Esophagus squamous epithelium (tissue), 4 donors: ENCODE measurements around the gene KBTBD2.
"Not testable (repeated sequence)": the region's sequence is repeated elsewhere in the genome, so short reads cannot be mapped to it uniquely, and the experiment has no call there.

ENCODE experiments used
- POLR2A ChIP-seq, 4 donors: fragments of 450-650 bp; IDR thresholded peaks; one replicate each; pipeline ENCODE4 v1.6.1; 2017; ENCODE audit warnings: antibody characterized with exemption in 4 of 4, mild to moderate bottlenecking in 4 of 4, moderate library complexity in 3 of 4
- TF ChIP-seq, protein P1 (sequence below), 6 experiments: fragments of 450-650 bp in 4 of 6; fragments of 200-600 bp in 2 of 6; sonication (generic) in 2 of 6; IDR thresholded peaks; one replicate each; pipeline ENCODE4 v1.5.1; 2016 to 2019; ENCODE audit warnings: antibody characterized with exemption in 6 of 6, mild to moderate bottlenecking in 4 of 6, moderate library complexity in 4 of 6

DNA sequence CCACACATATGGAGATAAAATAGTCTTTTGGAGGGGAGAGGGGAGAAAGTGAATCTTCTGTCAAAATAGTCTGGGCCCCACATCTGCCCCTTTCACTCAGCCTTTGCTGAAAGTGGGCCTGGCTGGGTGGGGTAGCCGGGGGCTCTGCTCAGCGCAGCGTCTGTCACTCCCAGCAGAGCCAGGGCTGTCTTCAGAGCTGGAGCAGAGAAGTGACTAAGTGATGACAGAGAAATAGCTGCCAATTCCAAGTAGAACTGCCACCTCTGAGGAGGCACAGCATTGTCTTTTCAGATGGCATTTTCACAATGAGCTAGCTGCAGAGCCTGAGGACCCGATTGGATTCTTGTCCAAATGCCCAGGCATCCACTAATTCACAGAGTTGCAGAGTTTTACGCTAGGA lies 34.5 kb downstream of the KBTBD2 start:
- TF ChIP-seq, protein P1, sequence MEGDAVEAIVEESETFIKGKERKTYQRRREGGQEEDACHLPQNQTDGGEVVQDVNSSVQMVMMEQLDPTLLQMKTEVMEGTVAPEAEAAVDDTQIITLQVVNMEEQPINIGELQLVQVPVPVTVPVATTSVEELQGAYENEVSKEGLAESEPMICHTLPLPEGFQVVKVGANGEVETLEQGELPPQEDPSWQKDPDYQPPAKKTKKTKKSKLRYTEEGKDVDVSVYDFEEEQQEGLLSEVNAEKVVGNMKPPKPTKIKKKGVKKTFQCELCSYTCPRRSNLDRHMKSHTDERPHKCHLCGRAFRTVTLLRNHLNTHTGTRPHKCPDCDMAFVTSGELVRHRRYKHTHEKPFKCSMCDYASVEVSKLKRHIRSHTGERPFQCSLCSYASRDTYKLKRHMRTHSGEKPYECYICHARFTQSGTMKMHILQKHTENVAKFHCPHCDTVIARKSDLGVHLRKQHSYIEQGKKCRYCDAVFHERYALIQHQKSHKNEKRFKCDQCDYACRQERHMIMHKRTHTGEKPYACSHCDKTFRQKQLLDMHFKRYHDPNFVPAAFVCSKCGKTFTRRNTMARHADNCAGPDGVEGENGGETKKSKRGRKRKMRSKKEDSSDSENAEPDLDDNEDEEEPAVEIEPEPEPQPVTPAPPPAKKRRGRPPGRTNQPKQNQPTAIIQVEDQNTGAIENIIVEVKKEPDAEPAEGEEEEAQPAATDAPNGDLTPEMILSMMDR (IDR thresholded peaks at IDR 0.05) = not testable (repeated sequence)
- TF ChIP-seq POLR2A (IDR thresholded peaks at IDR 0.05) = not testable (repeated sequence)
